ENCODE measurements around the gene ZNF646. TPM values are rescaled to one million over a fixed set of nuclear protein-coding genes. Genes with fewer than 3 reads are reported as not detected.

The ZNF646 gene
- total RNA-seq, 4 donors from 2014 or later: 8.1 to 18.0 (median 11.9) TPM

DNA sequence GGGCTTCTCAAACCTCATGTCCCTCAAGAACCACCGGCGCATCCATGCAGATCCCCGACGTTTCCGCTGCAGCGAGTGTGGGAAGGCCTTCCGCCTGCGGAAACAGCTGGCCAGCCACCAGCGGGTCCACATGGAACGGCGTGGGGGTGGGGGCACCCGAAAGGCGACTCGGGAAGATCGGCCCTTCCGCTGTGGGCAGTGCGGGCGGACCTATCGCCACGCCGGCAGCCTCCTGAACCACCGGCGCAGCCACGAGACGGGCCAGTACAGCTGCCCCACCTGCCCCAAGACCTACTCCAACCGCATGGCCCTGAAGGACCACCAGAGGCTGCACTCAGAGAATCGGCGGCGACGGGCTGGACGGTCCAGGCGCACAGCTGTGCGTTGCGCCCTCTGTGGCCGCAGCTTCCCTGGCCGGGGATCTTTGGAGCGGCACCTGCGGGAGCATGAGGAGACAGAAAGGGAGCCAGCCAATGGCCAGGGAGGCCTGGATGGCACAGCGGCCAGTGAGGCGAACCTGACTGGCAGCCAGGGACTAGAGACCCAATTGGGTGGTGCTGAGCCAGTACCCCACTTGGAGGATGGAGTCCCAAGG, 5.9 kb downstream of the ZNF646 start:
- TF ChIP-seq, protein P1, sequence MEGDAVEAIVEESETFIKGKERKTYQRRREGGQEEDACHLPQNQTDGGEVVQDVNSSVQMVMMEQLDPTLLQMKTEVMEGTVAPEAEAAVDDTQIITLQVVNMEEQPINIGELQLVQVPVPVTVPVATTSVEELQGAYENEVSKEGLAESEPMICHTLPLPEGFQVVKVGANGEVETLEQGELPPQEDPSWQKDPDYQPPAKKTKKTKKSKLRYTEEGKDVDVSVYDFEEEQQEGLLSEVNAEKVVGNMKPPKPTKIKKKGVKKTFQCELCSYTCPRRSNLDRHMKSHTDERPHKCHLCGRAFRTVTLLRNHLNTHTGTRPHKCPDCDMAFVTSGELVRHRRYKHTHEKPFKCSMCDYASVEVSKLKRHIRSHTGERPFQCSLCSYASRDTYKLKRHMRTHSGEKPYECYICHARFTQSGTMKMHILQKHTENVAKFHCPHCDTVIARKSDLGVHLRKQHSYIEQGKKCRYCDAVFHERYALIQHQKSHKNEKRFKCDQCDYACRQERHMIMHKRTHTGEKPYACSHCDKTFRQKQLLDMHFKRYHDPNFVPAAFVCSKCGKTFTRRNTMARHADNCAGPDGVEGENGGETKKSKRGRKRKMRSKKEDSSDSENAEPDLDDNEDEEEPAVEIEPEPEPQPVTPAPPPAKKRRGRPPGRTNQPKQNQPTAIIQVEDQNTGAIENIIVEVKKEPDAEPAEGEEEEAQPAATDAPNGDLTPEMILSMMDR (IDR thresholded peaks at IDR 0.05): no peak

DNA sequence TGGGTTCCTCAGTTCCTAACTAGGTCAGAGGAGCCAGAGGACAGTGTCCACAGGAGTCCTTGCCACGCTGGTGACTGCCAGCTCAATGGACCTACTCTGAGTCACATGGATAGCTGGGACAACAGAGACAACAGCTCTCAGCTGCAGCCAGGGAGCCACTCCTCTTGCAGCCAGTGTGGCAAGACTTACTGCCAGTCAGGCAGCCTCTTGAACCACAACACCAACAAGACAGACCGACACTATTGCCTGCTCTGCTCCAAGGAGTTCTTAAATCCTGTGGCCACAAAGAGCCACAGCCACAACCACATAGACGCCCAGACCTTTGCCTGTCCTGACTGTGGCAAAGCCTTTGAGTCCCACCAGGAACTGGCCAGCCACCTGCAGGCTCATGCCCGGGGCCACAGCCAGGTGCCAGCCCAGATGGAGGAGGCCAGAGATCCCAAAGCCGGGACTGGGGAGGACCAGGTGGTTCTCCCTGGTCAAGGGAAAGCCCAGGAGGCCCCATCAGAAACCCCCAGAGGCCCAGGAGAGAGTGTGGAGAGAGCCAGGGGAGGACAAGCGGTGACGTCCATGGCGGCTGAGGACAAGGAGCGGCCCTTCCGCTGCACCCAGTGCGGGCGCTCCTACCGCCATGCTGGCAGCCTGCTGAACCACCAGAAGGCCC, 6.7 kb downstream of the ZNF646 start:
- TF ChIP-seq, protein P1 (IDR thresholded peaks at IDR 0.05): no peak
- ATAC-seq (ENCODE audit: low FRiP score) (no peak), DNase-seq (ENCODE audit: low spot score) (no peak)

More for the DNA sequence above, 5.9 kb downstream of the ZNF646 start:
- ATAC-seq (ENCODE audit: low FRiP score) (no peak), DNase-seq (ENCODE audit: low spot score) (no peak)

DNA sequence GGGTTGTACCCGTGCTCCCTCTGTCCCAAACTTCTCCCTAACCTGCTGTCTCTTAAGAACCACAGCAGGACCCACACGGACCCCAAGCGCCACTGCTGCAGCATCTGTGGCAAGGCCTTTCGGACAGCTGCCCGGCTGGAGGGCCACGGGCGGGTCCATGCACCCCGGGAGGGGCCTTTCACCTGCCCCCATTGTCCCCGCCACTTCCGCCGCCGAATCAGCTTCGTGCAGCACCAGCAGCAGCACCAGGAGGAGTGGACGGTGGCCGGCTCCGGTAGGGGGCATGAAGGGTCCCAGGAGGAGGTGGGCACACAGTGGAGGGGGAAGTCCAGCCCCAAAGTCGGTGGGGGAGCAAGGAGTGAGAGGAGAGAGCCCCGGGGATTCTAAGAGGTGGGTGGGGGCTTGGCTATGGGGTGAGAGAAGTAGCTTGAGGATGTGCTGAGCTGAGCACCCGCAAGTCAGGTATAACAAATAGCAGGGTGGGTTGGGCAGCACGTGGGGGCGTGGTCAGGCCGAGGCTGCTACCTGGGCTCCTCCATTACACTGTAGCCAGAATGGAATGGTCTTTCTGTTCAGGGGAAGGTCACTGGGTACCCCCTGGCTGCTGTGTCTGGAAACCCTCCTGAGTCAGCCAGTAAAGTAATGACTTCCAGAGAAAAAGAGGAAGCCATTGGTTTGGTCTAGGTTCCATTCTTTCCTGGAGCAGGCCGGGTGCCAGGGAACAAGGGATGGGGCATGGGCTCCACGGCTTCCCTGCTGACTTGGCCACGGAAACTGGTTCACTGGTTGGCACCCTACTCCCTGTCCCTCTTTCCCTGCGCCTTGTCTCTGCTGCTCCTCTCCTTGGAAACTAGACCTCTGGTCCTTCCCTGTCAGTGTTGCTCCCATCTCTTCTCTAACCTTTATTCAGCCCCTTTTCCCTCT, 7.5 kb downstream of the ZNF646 start:
- TF ChIP-seq, protein P1 (IDR thresholded peaks at IDR 0.05): no peak
- no peak for ATAC-seq (ENCODE audit: low FRiP score)
- no peak for DNase-seq (ENCODE audit: low spot score)

DNA sequence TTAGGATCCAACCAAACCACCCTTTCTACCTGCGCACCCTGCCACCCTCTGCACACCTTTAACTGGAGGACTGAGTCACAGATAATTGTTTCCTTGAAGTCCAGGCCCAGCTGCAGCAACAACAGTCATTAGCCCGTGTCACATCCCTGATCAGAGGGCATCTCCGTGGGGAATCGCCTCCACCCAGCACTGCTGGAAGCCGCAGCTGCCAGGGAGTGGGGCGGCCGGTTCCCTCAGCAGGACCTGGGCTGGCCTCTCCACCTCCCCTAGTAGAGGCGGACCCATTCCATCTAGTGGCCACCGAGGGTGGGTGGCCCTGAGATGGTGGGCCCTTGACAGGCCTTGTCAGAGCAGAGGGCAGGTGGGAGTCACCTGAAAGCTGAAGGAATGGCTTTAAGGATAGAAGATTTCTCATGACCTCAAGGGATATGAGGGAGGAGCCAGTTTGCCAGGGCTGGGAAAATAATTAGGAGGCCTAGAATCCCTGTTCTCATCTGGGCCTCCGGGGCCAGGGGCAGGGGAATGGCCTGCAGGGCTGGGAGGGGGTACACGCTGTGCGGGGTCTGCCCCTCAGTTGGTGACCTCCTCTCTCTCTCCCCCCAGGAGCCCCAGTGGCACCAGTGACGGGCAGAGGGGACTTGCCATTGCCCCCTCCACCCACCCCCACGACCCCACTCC, 8.3 kb downstream of the ZNF646 start:
- ATAC-seq (ENCODE audit: low FRiP score): no peak

DNA sequence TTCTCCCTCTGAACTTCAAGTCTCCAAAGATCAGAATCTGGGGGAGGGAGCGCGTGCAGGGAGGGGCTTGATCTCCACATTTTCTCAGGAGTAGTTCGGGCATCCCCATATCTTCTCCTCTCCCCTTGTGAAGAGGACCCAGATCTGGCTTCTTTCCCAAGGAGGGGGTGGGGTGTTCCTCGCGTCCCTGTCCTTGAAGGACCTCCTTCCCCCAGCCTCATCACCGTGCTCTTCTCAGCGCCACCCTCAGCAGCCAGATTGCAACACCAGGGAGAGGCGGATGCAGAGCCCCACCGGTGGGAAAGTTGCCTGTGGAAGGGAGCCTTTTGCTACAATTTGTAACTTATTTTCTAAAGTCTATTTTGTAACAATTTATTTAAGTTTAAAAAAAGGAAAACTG, 8.9 kb downstream of the ZNF646 start:
- DNase-seq (ENCODE audit: low spot score) (no peak), ATAC-seq (ENCODE audit: low FRiP score) (no peak)
- TF ChIP-seq, protein P1 (IDR thresholded peaks at IDR 0.05): no peak

More for the DNA sequence above, 8.3 kb downstream of the ZNF646 start:
- DNase-seq (ENCODE audit: low spot score): no peak
- TF ChIP-seq, protein P1 (IDR thresholded peaks at IDR 0.05): no peak

DNA sequence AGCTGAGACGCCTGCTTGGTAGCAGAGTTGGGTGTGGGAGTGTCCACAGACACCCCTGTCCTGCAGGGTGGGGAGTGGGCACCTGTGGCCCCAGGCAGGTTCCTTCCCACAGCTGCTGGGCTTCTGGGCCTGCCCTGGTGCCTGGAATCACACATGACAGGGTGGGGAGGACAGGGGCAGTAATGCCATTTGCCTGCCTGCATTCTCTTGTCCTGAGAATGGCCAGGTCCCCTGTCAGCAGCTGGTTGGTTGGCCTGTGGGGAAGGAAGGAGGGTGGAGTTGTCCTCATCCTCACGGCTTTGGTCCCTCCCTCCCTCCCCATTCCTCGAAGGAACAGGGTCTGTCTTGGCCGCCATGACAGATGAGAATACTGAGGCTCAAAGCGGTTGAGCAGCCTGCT, 9.3 kb downstream of the ZNF646 start:
- DNase-seq (ENCODE audit: low spot score): no peak
- ATAC-seq (ENCODE audit: low FRiP score): no peak
- TF ChIP-seq, protein P1 (IDR thresholded peaks at IDR 0.05): no peak

All from omental fat pad (tissue), 4 donors.